HFF-Myc (cell line): ENCODE measurements around the gene ZNF670.

ENCODE experiments used
- DNase-seq: peaks from one replicate; pipeline ENCODE4 v3.0.0-alpha.2; 2011; ENCODE audit warnings: low read depth; ENCODE audit errors: extremely low read depth
- H3K4me3 ChIP-seq: replicated peaks from 2 replicates; pipeline ENCODE4 v1.5.1; 2011; ENCODE audit warnings: low read depth, mild to moderate bottlenecking, control low read depth, low read length
- CTCF ChIP-seq: IDR thresholded peaks from 2 replicates; pipeline ENCODE4 v1.5.1; 2012; ENCODE audit warnings: mild to moderate bottlenecking, low read depth, low read length, control low read depth; ENCODE audit errors: missing control alignments

The ZNF670 gene

DNA sequence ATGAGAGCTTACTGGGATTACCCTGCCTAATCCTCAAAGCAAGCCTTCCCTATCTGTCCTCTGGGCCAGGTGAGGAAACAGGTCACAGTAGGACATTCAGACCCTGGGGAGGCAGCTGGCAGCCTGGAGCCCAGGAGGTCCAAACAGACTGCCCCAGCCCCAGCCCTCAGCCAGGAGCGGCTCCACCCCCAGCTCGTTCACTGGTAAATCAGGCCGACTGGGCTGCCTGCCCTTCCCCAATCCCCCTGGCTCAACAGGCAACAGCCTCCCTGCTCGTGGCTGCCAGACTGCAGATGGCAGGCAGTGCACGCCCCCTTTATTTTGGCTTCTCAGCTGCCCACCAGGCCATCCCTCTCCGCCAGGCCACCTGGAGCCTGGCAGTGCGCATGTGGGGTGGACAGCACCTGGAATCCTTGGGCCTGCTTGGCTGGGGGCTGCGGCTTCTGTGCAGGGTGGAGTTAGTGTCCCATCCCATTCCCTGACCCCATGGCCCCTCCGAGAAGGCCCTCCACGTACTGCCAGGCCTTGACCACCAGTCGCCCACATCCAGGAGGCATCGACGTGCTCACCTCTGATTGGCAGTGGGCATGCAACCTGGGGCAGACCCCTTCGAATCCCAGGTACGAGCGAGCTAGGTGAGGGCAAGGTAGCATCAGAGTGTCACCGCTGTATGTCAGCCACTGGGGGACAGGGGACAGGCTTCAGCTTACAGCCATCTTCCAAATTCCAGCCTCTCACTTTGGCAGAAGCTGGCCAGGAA is 11.2 kb upstream of the ZNF670 start:
- H3K4me3 ChIP-seq = no peak overlapping the region
- no peak for TF ChIP-seq CTCF
- no peak for DNase-seq

DNA sequence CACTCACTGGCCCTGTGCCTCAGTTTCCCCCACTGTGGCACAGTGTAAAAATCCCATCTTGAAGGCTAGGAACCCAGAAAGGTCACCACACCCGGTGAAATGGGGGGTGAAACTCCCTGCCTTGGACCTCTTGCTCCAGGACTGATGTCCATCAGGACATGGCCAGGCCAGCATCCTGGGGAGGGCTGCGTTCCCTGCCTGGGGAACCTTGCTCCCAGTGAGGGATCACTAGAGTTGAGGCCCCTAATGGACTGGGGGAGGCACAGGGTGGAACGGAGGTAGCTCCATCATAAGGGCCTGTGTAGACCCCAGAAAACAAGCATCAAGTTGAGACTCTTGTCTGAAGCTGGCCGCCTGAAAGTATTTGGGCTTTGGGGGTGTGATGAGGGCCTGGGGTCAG is 10.4 kb upstream of the ZNF670 start:
- no peak overlapping the region for H3K4me3 ChIP-seq
- TF ChIP-seq CTCF = no peak
- no peak for DNase-seq

DNA sequence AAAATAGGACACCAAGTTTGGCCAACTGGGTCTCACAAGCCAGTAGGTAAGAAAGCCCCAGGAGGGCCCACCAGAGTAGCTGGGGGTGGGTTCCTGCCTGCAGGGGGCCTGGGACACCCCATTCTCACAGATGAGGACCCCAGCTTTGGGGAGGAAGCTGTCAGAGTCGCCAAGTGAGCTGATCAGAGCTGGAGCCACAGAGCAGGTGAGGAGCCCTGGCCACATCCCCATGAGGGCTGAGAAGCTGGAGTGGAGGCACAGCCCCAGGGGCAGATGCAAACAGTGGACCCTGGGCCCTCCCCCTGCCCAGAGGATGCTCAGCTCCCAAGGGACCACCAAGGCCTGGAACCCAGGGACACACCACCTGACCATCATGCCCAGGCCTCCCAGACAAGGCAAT is 8.6 kb upstream of the ZNF670 start:
- TF ChIP-seq CTCF = no peak
- H3K4me3 ChIP-seq = no peak overlapping the region
- DNase-seq = no peak

GRCh38 chr1:247085310-247085709 is 6.7 kb upstream of the ZNF670 start:
- no peak for DNase-seq
- no peak overlapping the region for H3K4me3 ChIP-seq
- no peak for TF ChIP-seq CTCF

DNA sequence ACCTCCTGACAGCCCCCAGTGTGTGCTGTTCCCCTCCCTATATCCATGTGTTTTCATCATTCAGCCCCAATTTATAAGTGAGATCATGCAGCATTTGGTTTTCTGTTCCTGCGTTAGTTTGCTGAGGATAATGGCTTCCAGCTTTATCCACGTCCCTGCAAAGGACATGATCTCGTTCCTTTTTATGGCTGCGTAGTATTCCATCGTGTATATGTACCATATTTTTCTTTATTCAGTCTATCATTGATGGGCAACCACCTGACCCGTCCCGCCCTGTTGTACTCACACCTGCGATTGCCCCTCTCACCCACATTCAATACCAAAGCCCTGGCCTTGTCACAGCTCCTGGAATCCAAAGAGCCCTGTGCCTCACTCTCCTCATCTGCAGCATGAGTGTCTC is 6.2 kb upstream of the ZNF670 start:
- TF ChIP-seq CTCF = no peak
- no peak for DNase-seq
- H3K4me3 ChIP-seq = no peak overlapping the region

- no peak for DNase-seq
- TF ChIP-seq CTCF = no peak
Observed at GRCh38 chr1:247079141-247079874, 697 bp upstream of the ZNF670 start.

More at GRCh38 chr1:247079141-247079874, 697 bp upstream of the ZNF670 start:
- peak overlapping the region; percentile 84 for H3K4me3 ChIP-seq
